HFFc6 (cell line): ENCODE measurements around the gene FHIT. TPM values are rescaled to one million over a fixed set of nuclear protein-coding genes. Genes with fewer than 3 reads are reported as not detected.

Experiments used
- DNase-seq: peaks from one replicate; pipeline ENCODE4 v3.0.0-alpha.2; 2018
- H3K27ac Mint-ChIP-seq: 2 replicates; pipeline ENCODE4 v1.8.0; 2020; ENCODE audit warnings: mild to moderate bottlenecking, mixed read lengths
- H3K27me3 Mint-ChIP-seq: 2 replicates; pipeline ENCODE4 v1.8.0; 2021; ENCODE audit warnings: mild to moderate bottlenecking, moderate library complexity, mixed read lengths; ENCODE audit not compliant: insufficient read depth
- H3K36me3 Mint-ChIP-seq: 2 replicates; pipeline ENCODE4 v1.8.0; 2021; ENCODE audit warnings: low read depth, mixed read lengths
- H3K4me1 Mint-ChIP-seq: 2 replicates; pipeline ENCODE4 v1.8.0; 2020; ENCODE audit warnings: low read depth, mixed read lengths
- H3K4me3 Mint-ChIP-seq: 2 replicates; pipeline ENCODE4 v1.8.0; 2020; ENCODE audit warnings: mild to moderate bottlenecking, moderate library complexity, mixed read lengths
- H3K9me3 Mint-ChIP-seq: 2 replicates; pipeline ENCODE4 v1.8.0; 2020; ENCODE audit warnings: mild to moderate bottlenecking, mixed read lengths
- total RNA-seq, 6 experiments: library from RNA; stranded (reverse); fragmentation: NEBNext Ultra II Directional; extraction: Animal tissue kit (Norgen Biotek cat#: 25700); gene quantifications; 2 replicates in 1 of 6; 3 replicates in 5 of 6; pipeline ENCODE4 v1.2.3, GENCODE V29; 2021
- TF ChIP-seq, protein P1 (sequence below): fragments of 200-600 bp; sonication (generic); IDR thresholded peaks from 2 replicates; pipeline ENCODE4 v1.5.0; 2021; ENCODE audit warnings: antibody characterized with exemption, mild to moderate bottlenecking

FHIT gene
- total RNA-seq, 6 experiments from 2014 or later, result 0.33 to 0.38 TPM; not detected in 4

DNA sequence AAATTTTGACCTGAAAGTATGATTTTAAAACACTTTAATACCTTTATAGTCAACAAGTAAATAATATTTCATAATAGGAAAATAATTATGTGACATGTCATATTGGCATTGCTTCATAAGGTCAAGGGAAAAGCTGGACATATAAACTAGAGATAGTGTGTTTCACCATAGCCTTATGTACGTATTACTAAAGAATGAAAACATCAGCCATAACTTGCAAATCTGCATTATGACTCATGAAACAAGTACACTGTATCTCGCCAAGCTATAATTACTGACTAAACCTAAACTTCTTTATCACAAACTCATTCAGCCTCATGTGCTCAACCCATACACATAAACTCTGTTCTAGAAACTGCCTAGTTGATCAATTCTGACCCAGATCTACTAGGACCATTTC, 950.1 kb downstream of the FHIT start:
- no peaks in the 10 kb centered on the region; the same call in 1 of the 2 replicates for H3K27me3 Mint-ChIP-seq
- H3K9me3 Mint-ChIP-seq, result peaks cover 15% of the 10 kb centered on the region
- no peak overlapping the region for H3K27ac Mint-ChIP-seq
- H3K4me1 Mint-ChIP-seq, result no peaks in the 10 kb centered on the region
- H3K36me3 Mint-ChIP-seq, result no peaks in the 10 kb centered on the region
- no peak overlapping the region for H3K4me3 Mint-ChIP-seq
- TF ChIP-seq, protein P1, sequence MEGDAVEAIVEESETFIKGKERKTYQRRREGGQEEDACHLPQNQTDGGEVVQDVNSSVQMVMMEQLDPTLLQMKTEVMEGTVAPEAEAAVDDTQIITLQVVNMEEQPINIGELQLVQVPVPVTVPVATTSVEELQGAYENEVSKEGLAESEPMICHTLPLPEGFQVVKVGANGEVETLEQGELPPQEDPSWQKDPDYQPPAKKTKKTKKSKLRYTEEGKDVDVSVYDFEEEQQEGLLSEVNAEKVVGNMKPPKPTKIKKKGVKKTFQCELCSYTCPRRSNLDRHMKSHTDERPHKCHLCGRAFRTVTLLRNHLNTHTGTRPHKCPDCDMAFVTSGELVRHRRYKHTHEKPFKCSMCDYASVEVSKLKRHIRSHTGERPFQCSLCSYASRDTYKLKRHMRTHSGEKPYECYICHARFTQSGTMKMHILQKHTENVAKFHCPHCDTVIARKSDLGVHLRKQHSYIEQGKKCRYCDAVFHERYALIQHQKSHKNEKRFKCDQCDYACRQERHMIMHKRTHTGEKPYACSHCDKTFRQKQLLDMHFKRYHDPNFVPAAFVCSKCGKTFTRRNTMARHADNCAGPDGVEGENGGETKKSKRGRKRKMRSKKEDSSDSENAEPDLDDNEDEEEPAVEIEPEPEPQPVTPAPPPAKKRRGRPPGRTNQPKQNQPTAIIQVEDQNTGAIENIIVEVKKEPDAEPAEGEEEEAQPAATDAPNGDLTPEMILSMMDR, result no peak
- DNase-seq, result no peak

DNA sequence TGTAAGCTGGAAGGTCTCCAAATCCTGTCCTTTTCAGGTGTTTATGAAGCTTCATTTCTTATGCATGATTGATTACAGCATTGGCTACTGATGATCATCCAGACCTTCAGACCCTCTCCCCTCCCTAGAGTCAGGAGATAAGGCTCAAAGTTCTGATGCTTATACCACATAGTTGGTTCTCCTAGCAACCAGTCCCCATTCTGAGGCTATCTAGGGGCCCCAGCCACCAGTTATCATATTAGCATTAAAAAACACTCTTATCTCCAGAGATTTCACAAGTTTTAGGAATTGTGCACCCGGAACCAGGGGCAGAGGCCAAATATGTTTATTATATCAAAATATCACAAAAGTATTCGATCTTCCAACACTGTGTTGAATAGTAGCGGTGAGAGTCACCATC, 953.1 kb downstream of the FHIT start:
- TF ChIP-seq, protein P1, result no peak
- DNase-seq, result no peak
- Mint-ChIP-seq H3K4me1 (no peaks in the 10 kb centered on the region), H3K27ac (no peak overlapping the region), H3K27me3 (no peaks in the 10 kb centered on the region; the same call in 1 of the 2 replicates), H3K4me3 (no peak overlapping the region), H3K9me3 (peaks cover 32% of the 10 kb centered on the region), H3K36me3 (no peaks in the 10 kb centered on the region; the same call in 1 of the 2 replicates)

DNA sequence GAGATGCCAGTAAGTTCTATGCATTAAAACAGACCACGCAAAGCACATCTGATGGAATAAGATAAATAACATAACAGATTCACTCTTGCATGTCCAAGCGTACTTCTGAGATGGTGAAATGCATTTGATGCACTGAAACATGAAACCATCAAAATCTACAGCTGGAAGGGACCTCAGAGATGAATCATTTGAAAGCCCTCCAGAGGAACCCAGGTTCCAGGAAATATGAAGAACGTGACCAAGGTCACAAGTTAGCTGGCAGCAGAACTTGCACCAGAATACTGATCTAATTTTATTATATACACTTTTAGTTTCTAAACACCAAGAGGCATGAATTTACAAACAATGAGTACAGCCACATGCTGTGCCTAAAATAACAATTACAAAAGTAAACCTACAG, 957.1 kb downstream of the FHIT start:
- no peak overlapping the region for H3K27ac Mint-ChIP-seq

DNA sequence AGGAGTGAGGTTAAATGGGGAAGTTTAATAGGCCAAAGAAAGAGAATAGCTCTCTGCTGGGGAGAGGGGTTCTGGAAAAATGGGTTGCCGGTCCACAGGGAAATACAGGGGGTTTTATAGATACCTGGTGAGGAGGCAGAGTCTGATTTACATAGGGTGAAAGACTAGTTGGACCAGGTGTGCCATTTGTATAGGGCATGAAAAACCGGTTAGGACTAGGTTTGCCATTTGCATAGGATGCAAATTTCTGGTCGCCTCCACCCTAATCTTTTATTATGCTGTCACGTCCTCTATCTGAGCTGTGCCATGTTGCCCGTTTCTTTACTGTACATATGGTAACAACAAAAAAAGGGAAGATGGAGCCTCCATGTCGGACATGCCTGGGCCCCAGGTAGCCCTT, 960.1 kb downstream of the FHIT start:
- H3K9me3 Mint-ChIP-seq, result peaks cover 22% of the 10 kb centered on the region
- H3K4me3 Mint-ChIP-seq, result no peak overlapping the region
- H3K36me3 Mint-ChIP-seq, result no peaks in the 10 kb centered on the region; the same call in 1 of the 2 replicates
- DNase-seq, result no peak
- H3K27me3 Mint-ChIP-seq, result no peaks in the 10 kb centered on the region
- TF ChIP-seq, protein P1, result no peak
- H3K4me1 Mint-ChIP-seq, result no peaks in the 10 kb centered on the region
- H3K27ac Mint-ChIP-seq, result no peak overlapping the region

More for the DNA sequence above, 957.1 kb downstream of the FHIT start:
- H3K4me3 Mint-ChIP-seq, result no peak overlapping the region
- TF ChIP-seq, protein P1, result no peak
- H3K4me1 Mint-ChIP-seq, result no peaks in the 10 kb centered on the region
- DNase-seq, result no peak
- H3K36me3 Mint-ChIP-seq, result no peaks in the 10 kb centered on the region; the same call in 1 of the 2 replicates
- H3K27me3 Mint-ChIP-seq, result no peaks in the 10 kb centered on the region
- H3K9me3 Mint-ChIP-seq, result peaks cover 27% of the 10 kb centered on the region

DNA sequence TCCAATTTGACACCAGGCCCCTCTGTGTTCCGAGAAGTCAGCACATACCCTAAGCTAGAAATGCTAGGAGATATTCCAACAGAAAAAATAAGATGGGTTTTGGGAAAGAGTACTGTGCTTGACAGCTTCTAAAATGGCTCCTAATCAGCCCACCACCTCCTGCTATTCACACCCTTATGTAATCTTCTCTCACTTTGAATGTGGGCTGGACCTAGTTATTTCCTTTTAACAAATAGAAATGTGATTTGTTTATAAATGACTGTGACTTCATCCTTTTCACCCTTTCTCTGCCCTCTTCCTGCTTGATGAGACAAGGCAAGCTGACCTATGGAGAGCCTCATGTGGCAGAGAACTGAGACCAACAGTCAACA, 961.1 kb downstream of the FHIT start:
- Mint-ChIP-seq H3K27me3 (no peaks in the 10 kb centered on the region), H3K4me1 (no peaks in the 10 kb centered on the region)

More for the DNA sequence above, 961.1 kb downstream of the FHIT start:
- TF ChIP-seq, protein P1, result no peak
- DNase-seq, result no peak
- H3K36me3 Mint-ChIP-seq, result no peaks in the 10 kb centered on the region; the same call in 1 of the 2 replicates
- H3K4me3 Mint-ChIP-seq, result no peak overlapping the region
- H3K9me3 Mint-ChIP-seq, result peaks cover 13% of the 10 kb centered on the region
- H3K27ac Mint-ChIP-seq, result no peak overlapping the region
